Activated CD8-positive, alpha-beta memory T cell treated with anti-CD3 and anti-CD28 coated beads, Interleukin-2, amount 50 U/mL, for 48 hours (primary cell): ENCODE results near the gene C1QTNF5.
A peak's percentile ranks its signal among the peaks of the same experiment; 100 is the strongest.

Experiments used
- DNase-seq: peaks from one replicate; pipeline ENCODE4 v3.0.0-alpha.2; 2020

The C1QTNF5 gene

DNA sequence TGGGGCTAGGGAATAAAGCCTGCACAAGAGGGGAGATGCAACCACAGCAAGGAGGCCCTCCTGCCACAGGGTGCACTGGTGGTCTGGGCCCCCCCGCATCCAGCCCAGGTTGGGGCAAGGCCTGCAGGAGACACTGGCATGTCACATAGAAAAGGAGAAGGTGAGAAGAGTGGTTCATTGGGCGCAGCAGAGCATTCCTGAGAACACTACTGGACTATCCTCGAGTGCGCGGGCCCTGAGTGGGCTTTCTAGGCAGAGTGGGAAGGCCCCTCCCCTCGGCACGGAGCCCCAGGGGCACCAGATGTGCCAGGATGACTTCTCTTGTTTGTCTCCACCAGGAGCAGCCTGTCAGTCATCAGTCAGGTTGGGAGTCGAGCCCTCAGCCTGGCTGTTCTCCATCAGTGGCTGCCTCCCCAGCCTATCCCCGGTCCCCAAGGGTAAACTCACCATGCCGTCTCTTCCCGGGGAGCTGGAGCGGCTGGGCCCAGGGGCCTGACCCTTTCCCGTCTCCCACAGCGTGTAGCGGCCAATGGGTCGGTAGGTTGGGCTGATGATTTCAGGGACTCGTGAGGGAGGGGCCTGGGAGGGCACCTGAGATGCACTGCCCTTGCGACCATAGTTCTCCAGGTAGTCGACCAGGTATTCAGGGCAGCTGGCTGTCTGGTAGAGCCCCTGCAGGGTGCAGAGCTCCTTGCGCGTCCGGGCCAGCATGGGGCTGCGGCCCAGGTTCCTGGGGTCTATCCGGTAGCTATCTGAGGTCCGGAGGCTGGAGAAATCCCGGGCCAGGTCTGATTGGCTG, 31.8 kb upstream of the C1QTNF5 start:
- peak; percentile 42 for DNase-seq

DNA sequence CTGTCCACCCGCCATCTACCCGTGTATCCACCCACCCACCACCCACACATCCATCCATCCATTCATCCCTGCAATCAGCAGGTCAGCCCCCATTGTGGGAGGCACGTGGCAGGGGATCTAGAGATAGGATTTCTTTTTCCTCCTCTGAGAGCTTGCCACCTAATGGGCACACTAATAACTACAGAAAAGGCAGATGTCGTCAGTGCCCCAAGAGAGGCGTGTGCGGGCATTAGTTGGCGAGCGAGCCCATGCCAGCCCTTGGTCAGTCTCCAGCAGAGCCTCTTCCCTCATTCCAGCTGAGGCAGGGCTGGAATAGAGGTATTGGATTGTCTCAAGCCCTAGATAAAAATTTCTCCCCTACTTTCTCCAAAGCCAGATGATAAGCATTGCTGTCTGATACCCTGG, 31.1 kb upstream of the C1QTNF5 start:
- no peak for DNase-seq

DNA sequence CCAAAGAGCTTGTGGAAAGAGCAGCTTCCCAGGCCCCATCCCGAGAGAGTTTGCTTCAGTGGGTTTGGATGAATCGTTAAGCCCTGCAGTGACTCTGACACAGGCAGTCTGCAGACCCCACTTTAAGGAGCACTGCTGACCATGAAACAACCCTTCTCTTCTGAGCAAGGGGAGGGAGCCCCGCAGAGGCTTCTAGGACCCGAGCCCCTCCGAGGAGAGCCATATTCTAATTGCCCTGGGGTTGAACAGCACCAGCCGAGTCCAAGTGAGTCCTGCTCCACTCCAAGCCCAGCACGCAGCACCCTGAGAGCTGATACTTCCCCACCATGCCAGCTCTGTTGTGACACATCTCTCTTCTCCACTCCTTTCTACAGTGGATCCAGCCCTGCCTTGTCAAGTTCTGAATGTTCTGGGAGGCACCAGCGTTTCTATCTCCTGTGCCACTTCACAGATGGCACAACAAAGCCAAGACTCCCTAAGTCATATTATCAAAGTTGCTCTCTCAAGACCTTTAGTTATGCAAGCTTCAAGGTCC, 30.5 kb upstream of the C1QTNF5 start:
- no peak for DNase-seq

DNA sequence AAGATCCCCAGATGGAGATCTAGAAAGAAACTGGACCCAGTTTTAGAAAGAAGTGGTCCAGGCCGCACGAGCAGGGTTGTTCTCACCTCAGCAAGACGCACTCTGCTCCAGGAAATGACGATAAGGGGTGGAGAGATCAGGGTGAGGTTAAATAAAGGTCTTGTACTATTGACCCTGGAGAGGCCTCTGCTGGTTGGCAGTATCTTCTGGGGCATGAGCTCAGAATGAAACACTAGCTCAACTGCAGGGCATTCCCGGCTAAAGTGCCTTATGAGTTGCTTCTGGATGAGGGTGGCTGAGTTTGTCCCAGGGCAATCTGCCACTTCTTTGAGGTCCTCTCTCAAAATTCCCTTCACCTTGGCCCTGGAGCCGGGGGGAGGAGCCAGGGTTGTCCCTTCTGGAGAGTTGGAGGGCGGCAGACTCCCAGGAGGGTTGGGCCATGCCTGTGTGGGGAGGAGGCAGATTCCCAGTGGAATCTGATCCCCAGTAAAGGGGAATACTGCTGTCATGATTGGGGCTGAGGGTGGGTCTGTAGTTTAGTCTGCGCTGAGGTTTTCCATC, 29.9 kb upstream of the C1QTNF5 start:
- DNase-seq, result no peak

DNA sequence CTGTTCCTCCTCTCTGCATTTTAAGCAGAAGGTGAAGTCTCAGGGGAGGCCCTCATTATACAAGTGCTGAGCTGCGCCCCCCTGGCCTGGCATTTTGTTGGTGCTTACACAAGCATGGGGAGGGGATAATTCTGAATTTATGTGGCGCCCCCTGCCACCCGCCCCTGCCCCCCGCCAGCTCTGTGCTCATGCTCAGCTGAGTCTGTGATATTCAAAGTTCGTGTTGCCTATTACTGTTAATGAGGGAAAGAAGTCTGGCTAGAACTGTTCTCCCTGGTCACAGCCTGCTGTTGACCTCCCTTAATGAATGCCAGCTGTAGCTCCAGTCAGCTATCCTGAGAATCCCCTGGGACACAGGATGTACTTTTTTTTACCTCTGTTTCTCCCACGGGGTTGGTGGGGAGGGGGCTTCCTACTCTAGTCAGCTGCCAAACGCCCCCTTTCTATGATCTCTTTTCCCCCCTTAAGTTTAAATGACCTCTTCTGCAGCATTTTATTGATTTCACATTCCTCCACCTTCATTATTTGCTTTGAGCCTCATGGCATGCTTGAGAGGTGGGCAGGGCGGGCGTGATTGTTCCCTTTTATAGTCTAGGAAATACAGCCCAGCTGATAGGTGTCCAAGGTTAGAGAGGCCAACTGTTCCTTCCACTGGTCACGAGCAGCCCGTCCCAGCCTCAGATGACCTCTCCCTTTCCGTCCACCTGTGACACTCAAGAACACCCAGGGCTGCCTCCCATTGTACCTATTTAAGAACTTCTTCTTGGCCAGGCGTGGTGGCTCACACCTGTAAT, 28.6 kb upstream of the C1QTNF5 start:
- DNase-seq, result no peak

DNA sequence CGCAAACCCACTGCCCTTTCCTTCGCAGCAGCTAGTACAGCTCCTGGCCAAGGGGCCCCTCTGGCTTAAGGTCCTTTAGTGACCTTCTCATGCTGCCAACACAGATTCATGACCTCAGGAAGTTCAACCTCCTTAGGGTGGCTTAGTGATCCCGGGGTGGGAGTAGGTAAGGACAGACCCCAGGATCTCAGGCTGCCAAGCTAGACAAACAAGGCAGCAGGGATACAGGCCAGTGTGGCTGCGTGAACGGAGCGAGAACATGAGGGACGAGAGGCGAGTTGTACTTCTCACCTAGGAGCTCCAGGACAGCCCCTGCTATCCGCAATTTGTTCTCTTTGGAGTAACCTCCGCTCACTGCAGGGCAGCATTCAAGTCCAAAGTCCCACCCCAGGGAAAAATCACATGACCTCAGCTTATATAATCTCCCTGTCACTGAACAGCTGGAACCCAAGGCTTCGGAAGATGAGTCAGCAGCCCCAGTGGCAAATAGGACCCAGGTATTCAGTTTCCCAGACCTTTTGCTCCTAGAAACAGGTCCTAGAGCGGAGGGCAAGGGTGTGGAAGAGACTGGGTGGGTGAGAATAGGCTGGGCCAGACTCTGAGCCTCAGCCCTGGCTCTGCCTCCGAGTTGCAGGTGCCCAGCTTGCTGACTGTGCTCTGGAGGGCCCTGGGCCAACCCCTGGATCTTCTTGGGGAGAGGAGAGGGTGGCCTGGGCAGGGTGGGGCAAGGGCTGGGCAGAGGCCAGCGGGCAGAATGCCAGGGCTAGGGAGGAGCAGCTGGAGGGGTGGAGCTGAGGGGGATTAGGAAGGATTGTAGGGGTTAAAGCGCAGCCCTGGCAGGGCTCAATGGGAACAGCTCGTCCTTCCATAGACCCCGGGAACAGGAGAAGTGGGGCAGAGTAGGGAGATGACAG, 27.7 kb upstream of the C1QTNF5 start:
- no peak for DNase-seq

DNA sequence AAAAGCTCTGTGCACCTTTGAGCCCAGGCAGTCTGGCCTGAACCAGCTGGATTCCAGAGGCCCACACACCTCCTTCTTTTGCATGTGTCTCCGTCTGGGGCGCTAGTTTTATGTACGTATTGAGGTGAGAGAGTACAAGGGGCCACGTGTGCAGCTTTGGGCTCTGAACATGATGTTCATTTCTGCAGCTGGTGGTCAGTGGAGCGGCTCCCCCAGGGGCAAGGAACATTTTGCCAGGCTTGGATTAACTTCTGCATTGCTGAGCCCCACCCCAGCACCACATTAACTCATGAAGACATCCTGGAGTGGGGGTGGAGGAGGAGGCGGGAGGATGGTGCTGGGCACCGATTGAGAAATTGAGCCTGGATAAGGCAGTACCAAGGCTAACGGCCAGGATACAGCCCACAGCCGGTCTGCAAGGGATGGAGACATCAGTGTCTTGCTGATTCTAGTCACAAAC, 27.0 kb upstream of the C1QTNF5 start:
- no peak for DNase-seq

DNA sequence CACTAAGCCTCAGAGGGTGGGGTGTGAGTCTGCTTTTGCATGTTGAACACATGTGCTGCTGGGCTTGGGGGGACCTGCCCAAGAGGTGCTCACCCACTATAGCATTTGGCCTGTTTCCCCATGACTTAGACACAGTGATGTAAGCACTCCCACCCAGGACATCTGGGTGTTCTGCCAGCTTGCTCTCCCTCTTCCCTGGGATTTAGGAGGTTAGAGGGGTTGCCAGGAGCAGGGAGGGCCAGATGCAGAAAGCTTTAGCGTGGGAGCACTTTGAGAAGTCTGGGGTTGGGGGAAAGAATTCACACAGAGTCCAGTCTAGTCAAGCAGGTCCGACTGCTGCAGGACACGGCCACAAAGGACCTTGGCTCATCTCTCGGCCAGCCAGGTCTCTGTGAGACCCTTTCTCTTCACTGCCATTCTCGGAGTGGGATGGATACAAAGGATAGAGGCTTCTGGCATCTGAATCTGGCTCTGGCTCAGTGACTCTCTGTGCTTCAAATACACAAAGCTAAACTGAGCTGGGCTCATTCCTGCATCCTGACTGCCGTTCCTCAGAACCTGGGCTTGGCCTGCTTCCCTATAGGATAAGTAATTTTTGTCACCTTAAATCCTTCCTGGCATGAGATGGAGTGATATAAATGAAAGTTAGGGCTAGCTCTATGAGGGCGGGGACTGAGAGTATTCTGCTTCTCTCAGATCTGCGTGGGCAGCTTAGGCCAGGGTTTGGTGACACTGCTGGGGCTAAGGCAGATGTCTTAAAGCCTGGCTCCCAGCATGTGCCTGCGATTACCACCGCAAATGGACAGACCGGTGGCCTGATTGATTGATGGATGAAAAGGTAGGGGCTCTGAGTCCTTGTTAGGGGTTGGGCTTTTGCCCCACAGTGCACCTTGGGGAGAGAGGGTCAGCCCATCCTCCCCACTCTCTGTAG, 26.3 kb upstream of the C1QTNF5 start:
- no peak for DNase-seq

DNA sequence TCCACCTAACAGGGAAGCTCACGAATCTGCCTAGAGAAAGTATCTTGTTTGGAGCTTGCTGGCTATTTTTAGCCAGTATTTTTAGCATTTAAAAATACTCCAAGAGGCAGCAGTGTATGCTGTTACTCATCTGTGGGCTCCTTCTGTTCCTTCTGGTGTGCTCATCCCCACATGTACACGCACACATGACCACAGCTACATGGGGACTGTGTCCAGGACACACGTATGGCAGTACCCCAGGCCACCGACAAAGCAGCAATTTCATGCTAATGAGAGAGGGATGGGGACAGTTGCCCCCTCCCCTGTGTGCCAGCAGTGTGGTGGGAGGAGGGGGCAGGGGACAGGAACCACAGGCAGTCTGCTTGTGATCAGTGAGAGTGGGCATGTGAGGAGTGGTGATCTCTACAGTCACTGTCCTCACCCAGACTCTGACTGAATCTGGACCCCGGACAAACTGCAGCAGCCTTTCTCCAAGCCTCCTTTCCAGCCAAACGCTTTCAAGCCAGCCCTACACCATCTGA, 24.4 kb upstream of the C1QTNF5 start:
- DNase-seq, result no peak

DNA sequence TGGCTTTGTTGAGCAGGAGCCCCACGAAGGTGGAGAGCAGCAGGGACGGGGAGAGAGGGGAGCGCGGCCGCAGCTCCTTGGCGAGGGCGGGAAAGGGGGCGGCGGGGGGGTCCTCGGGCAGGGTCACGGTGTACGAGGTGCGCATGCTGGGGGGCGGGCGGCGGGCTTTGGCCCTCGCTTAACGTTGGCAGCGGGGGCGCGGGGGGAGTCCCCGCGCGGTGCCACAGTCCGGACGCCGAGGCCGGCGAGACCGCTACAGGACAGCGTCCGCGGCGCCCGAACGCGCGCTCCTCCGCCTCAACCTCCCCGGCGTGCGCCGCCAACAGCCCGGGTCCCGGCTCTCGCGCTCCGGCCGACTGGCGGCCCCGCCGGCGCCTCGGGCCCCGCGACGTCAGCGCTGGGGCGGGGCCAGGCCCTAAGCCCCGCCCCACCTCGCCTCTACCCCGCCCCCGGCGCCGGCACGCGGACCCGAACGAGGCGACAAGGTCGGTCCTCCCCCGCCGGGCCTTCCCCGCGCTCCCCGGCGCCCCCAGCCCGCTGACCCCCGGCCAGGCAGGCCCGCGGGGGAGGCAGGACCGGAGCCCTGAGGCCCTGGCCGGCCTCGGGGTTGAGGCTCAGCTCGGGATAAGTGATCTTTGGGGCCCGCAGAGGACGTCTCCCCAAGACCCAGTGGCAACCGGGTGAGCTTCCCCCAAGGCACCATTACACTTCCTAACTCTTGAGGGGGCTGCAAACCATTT, 23.3 kb upstream of the C1QTNF5 start:
- peak; percentile 86 for DNase-seq

DNA sequence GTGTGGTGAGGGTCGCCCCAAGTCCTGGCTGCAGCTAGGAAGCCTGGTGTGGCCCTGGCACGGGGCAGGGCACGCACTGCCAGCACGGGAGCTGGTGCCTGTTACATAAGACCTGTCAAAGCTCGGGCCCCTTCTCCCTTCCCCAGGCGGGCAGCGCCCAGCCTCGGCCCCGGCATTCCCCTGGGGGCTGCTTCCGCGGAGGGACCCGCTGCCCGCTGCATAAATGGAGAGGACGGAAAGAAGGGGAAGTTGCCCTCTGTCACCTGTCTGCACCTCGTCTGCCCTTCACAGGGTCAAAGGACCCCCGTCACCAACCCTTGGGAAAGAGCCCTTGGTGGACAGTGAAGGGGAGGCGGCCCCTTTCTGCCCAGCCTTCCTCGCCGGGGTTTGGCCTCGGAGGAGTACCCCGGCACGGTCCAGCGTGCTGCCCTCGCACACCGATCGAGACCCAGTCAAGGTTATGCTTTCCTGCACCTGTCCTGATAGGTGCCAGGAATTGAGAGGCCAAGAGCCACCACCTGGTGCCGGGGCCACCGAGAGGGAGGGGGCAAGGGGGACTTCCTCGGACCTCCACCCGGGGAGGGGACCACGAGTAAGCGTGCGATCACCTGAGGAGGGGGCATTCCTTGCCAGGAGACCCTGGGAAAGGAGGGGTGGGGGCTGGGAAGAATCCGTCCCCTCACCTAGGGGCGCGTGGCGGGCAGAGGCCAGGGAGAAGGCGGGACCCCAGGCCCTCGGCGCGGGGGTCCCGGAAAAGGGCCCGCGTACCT, 22.6 kb upstream of the C1QTNF5 start:
- no peak for DNase-seq

DNA sequence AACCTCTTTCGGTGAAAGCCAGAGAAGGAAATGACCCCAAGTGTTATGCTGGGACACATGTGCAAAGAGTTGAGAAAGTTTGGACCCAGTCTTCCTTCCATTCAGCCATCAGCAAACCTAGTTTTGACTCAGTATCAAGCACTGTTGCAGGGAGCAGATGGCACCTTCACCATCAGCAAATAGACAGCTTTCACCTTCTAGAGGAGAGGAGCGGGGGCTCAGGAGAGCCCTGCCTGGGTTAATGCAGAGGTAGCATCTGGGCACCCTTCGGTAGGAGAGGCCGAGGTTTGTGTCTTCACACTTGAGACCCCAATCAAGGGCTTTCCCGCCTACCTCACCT, 22.0 kb upstream of the C1QTNF5 start:
- DNase-seq, result no peak

DNA sequence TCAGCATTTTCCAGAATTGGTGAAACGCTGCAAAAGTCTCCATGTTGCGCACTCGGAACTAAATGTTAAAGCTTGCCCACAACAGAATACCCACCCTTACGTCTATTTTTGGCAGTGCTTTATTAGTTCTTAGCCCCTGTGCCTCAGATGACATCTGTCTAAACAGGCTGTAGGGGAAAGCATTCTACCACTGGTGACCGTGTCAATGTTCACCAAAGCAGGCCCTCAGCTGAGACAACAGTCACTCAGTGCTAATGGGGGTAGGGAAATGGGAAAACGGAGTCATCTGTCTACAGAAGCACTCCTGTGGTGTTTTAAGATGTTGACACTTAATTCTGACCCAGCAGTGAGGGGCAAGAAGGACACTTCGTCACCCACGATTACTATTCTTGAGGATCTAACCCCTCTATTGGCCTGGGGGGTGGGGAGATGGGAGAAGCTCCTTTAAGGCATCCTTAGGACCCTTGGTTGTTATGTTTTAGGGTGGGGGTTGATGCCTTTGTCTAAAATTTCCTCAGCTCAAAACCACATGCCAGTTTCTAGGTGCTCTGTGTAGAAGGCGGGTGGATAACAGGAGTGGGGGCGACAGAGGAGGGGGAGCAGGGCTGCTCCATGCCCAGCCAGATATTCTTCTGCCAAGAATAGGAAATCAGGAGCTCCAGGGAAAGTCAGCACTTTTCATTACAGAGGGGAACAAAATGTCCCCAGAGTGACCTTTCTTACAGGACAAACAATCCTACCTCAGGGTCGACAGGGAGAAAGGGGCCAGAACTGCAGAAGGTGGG, 21.4 kb upstream of the C1QTNF5 start:
- DNase-seq, result no peak

DNA sequence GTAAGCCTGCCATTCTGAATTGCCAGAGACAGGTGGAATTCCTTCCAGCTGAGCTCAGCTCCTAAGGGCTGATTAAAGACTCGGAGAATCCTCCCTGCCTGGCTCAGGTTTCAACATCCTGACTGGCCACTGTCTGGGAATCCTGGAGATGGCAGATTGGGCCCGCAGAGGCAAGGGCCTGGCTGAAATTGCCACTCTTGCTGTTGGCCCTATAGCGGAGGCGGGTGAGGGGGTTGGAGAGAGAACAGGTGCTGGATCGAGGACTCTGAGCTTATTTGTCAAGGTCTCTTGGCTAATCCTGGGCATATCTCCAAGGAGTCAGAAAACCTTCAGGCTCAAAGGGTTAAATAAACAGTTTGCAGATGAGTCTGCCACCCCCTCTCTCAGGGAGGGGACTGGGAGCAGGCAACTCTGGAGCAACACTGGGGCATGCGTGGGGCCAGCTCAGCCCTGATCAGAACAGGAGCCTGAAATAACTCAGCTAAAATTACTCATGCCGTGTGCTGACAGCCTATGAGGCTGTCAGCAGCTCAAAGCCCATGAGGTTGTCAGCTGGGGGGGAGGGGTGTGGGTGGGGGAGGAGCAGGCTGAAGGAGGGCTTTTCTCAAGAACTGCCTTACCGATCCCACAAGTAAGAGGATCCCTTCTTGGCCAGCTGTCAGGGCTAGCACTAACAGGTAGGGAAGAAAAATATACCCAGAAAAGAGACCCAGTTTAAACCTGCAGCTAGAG, 20.5 kb upstream of the C1QTNF5 start:
- peak; percentile 76 for DNase-seq

DNA sequence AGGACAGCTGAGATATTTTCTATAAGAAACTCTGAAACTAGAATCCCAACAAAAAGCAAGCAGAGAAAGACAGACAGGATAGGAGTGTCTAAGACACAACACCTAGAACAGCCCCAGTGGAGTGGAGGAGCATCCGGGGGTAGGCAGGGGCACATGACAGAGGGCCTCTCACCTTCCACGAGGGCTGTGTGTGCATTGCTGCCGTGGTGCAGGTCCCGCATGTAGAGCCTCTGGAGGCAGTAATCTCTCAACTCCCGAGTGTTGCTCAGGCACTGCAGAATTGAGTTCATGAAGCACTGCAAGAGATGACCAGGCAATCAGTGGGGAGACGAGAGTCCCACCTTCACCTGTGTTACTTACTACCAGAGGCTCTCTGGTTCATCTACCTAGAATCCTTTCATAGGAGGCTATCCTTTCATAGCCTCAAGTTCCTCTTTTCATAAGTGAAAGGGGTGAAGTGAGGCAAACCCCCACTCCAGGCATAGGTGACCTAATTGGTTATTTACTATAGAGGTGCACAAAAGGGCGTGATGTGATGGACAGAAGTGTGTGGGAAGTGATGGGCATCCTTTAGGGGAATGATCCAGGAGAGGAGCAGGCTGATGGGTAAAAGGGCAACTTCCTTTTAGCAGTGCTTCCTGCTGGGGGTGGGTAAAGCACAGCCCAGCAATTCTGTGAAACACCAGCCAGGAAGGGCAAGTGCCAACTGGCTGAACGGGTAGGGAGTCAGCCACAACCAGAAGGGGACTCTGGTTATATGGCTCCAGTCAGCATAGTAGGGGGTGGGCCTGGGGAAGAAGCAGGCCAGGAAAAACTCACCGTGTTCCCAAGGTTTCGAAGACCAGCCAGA, 18.9 kb upstream of the C1QTNF5 start:
- DNase-seq, result no peak

DNA sequence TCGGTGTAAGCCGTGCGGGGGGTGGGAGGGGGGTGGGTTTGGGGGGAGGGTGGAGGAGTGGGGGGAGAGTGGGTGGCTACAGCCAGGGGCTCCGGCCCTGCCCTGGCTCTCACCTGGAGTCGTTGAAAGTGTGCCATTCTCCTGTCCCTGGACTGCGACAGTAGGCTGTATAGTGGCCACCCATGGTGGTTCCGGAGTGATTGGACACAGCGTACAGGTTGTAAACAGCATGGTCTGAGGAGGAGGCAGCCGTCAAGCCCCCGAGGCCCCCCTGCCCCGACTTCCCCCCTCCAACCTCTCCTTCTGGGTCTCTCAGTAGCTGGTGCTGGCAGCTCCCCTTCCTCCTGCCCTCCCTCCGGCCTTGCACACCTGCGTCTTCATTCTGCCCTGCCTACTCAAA, 16.4 kb upstream of the C1QTNF5 start:
- no peak for DNase-seq
